Hepatocyte (in vitro differentiated cells): Measurements from ENCODE around the gene OSBPL6. TPM values are rescaled to one million over a fixed set of nuclear protein-coding genes. Genes with fewer than 3 reads are reported as not detected.

Experiments used
- DNase-seq: peaks from one replicate; pipeline ENCODE4 v3.0.0-alpha.2; 2016; ENCODE audit warnings: low spot score
- H2AFZ ChIP-seq: fragments of 200-600 bp; sonication (generic); 2 replicates; pipeline ENCODE4 v1.6.0; 2016; ENCODE audit warnings: antibody characterized with exemption, mild to moderate bottlenecking
- H3K27ac ChIP-seq: fragments of 200-600 bp; sonication (generic); 2 replicates; pipeline ENCODE4 v1.5.1; 2016; ENCODE audit warnings: mild to moderate bottlenecking
- H3K27me3 ChIP-seq: fragments of 200-600 bp; sonication (generic); 2 replicates; pipeline ENCODE4 v1.6.1; 2016
- H3K36me3 ChIP-seq: fragments of 200-600 bp; sonication (generic); replicated peaks from 2 replicates; pipeline ENCODE4 v1.5.1; 2016; ENCODE audit warnings: low read depth; ENCODE audit not compliant: insufficient read depth
- H3K4me1 ChIP-seq: fragments of 200-600 bp; sonication (generic); 2 replicates; pipeline ENCODE4 v1.5.1; 2016; ENCODE audit warnings: mild to moderate bottlenecking, moderate library complexity; ENCODE audit not compliant: insufficient read depth
- H3K4me2 ChIP-seq: fragments of 200-600 bp; sonication (generic); 2 replicates; pipeline ENCODE4 v1.6.0; 2016
- H3K4me3 ChIP-seq: fragments of 200-600 bp; sonication (generic); 2 replicates; pipeline ENCODE4 v1.5.1; 2016; ENCODE audit warnings: mild to moderate bottlenecking
- H3K79me2 ChIP-seq: fragments of 200-600 bp; sonication (generic); 2 replicates; pipeline ENCODE4 v1.6.0; 2017; ENCODE audit warnings: mild to moderate bottlenecking
- H3K9me2 ChIP-seq: fragments of 200-600 bp; sonication (generic); replicated peaks from 2 replicates; pipeline ENCODE4 v1.6.0; 2017; ENCODE audit warnings: mild to moderate bottlenecking; ENCODE audit not compliant: insufficient read depth
- H3K9me3 ChIP-seq: fragments of 200-600 bp; sonication (generic); 2 replicates; pipeline ENCODE4 v1.5.1; 2016; ENCODE audit warnings: low read depth, mild to moderate bottlenecking
- H4K20me1 ChIP-seq: fragments of 200-600 bp; sonication (generic); 2 replicates; pipeline ENCODE4 v1.6.0; 2016; ENCODE audit warnings: mild to moderate bottlenecking; ENCODE audit not compliant: insufficient read depth, poor library complexity, severe bottlenecking
- EZH2 ChIP-seq: fragments of 200-600 bp; sonication (generic); IDR thresholded peaks from 2 replicates; pipeline ENCODE4 v1.6.1; 2016; ENCODE audit warnings: antibody characterized with exemption, mild to moderate bottlenecking, borderline replicate concordance
- EZH2phosphoT487 ChIP-seq: fragments of 200-600 bp; sonication (generic); IDR thresholded peaks from one replicate; pipeline ENCODE4 v1.6.1; 2018; ENCODE audit warnings: antibody characterized with exemption, mild to moderate bottlenecking, low read depth, moderate library complexity; ENCODE audit not compliant: unreplicated experiment, severe bottlenecking
- WGBS: methylation state at CpG from one replicate; pipeline ENCODE4 v1.1.6; 2016; ENCODE audit warnings: low lambda C conversion rate; ENCODE audit errors: missing lambda C conversion rate; 5-methylcytosine and 5-hydroxymethylcytosine counted together
- polyA plus RNA-seq: library from polyadenylated mRNA; unstranded; fragments of >200 nt; fragmentation: Nextera tagmentation; extraction: Ambion mirVana; gene quantifications from 2 replicates; pipeline ENCODE4 v1.2.1, GENCODE V29; 2016
- total RNA-seq: library from RNA; depleted of rRNA; stranded (reverse); fragments of >200 nt; gene quantifications from 2 replicates; pipeline ENCODE4 v1.2.3, GENCODE V29; 2014
- TF ChIP-seq, protein P1 (sequence below): fragments of 200-600 bp; sonication (generic); IDR thresholded peaks from 2 replicates; pipeline ENCODE4 v1.5.1; 2016; ENCODE audit warnings: antibody characterized with exemption, mild to moderate bottlenecking; ENCODE audit not compliant: poor library complexity

OSBPL6 gene
- total and polyA plus RNA-seq, 2 experiments from 2014 or later, result 2.5 to 3.0 TPM

DNA sequence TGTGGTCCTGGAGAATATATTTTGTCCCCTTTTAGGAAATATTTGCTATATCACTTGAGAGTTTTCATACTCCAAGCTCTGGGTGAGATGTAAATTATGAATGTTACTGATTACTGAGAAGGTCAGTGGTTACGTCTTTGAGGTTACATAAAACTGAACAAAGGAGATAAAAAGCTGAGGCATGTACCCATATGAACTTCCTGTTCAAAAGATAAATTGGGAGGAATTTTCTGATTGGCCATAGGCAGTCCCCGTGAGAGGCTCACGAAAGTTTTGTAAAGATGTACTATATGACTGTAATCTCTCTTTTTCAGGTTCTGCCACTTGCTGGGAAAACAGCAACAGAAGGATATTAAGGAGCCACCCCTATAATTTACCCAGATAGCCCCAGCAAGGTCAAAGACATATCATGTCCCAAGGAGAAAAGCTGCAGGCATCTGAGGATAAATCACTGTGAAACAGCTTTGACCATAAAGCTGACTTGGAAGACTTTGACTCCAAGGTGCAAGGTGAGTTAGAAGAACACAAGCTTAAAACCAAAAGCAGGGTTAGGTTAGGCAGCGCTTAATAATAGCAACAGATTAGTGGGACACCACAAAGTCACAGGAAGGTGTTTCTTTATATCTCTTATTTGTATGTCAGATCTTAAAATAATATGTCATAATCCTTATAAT is 90.4 kb downstream of the OSBPL6 start:
- no peak for DNase-seq

DNA sequence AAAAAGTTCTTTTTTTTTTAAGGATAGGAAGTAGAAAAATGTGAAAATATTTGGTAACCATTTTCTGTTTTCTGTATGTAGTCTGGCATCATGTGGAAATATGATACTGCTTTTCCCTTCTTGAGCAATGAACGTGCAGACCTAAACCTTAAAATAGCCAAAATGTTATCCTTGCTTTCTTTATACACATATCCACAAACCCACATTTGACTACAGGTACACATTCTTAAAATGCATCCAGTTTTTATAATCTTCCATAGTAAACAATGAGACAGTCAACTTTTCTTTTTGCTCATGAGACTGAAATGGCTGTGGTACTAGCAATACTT is 90.9 kb downstream of the OSBPL6 start:
- no peaks in the 10 kb centered on the region for H3K36me3 ChIP-seq
- peaks cover 7% of the 10 kb centered on the region for H3K4me1 ChIP-seq
- H4K20me1 ChIP-seq, result no peaks in the 10 kb centered on the region
- H3K79me2 ChIP-seq, result no peaks in the 10 kb centered on the region
- H2AFZ ChIP-seq, result no peak overlapping the region
- no peak overlapping the region for H3K27ac ChIP-seq
- TF ChIP-seq, protein P1, sequence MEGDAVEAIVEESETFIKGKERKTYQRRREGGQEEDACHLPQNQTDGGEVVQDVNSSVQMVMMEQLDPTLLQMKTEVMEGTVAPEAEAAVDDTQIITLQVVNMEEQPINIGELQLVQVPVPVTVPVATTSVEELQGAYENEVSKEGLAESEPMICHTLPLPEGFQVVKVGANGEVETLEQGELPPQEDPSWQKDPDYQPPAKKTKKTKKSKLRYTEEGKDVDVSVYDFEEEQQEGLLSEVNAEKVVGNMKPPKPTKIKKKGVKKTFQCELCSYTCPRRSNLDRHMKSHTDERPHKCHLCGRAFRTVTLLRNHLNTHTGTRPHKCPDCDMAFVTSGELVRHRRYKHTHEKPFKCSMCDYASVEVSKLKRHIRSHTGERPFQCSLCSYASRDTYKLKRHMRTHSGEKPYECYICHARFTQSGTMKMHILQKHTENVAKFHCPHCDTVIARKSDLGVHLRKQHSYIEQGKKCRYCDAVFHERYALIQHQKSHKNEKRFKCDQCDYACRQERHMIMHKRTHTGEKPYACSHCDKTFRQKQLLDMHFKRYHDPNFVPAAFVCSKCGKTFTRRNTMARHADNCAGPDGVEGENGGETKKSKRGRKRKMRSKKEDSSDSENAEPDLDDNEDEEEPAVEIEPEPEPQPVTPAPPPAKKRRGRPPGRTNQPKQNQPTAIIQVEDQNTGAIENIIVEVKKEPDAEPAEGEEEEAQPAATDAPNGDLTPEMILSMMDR, result no peak
- TF ChIP-seq EZH2phosphoT487 (no peak), EZH2 (no peak)
- H3K9me3 ChIP-seq, result no peaks in the 10 kb centered on the region
- no peaks in the 10 kb centered on the region for H3K27me3 ChIP-seq
- no peak overlapping the region for H3K4me2 ChIP-seq
- no peak overlapping the region for H3K4me3 ChIP-seq
- no peaks in the 10 kb centered on the region for H3K9me2 ChIP-seq
- WGBS, result 80% methylated on average over 1 of the region's 1 CpG
- no peak for DNase-seq

More for the DNA sequence above, 90.4 kb downstream of the OSBPL6 start:
- Histone ChIP-seq H2AFZ (no peak overlapping the region), H4K20me1 (no peaks in the 10 kb centered on the region), H3K9me2 (no peaks in the 10 kb centered on the region), H3K4me3 (no peak overlapping the region), H3K27ac (no peak overlapping the region), H3K27me3 (no peaks in the 10 kb centered on the region), H3K79me2 (no peaks in the 10 kb centered on the region), H3K4me2 (no peak overlapping the region), H3K9me3 (no peaks in the 10 kb centered on the region), H3K36me3 (no peaks in the 10 kb centered on the region), H3K4me1 (peaks cover 7% of the 10 kb centered on the region)
- 85% methylated on average over 4 of the region's 4 CpGs for WGBS
- TF ChIP-seq EZH2phosphoT487 (no peak), EZH2 (no peak)
- TF ChIP-seq, protein P1, result no peak

DNA sequence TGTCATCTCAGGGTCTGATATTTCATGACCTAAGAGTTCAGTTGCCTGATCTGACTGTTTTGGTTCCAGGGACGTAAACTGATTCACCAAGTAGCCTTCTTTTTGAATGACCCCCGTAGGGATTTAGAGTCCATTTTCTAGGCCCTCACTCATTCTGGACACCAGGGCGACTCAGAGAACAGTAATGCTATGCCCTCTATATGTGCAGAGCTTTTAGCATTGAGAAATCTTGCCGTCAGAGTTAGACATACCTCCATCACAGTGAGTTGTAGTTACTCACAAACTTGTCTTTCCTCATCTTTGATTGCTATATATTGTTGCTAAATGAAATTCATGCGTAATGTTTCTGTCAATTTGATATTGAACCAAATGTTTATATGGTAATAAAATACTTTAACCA is 92.3 kb downstream of the OSBPL6 start:
- Histone ChIP-seq H3K36me3 (no peaks in the 10 kb centered on the region), H3K9me3 (no peaks in the 10 kb centered on the region), H3K4me1 (peaks cover 7% of the 10 kb centered on the region), H3K79me2 (no peaks in the 10 kb centered on the region), H3K9me2 (no peaks in the 10 kb centered on the region), H2AFZ (no peak overlapping the region), H3K4me3 (no peak overlapping the region), H3K27ac (no peak overlapping the region), H4K20me1 (no peaks in the 10 kb centered on the region), H3K27me3 (no peaks in the 10 kb centered on the region), H3K4me2 (no peak overlapping the region)
- WGBS, result 73% methylated on average over 5 of the region's 5 CpGs
- DNase-seq, result no peak
- TF ChIP-seq EZH2 (no peak), EZH2phosphoT487 (no peak)
- TF ChIP-seq, protein P1, result no peak
